Omental fat pad (tissue), 4 donors: Measurements from ENCODE around the gene MBD1. TPM values are rescaled to one million over a fixed set of nuclear protein-coding genes. Genes with fewer than 3 reads are reported as not detected.

Experiments
- ATAC-seq: fragments of 150-250 bp; one replicate; pipeline ENCODE4 v1.9.1; 2016; ENCODE audit warnings: mild to moderate bottlenecking, moderate library complexity; ENCODE audit not compliant: low FRiP score
- DNase-seq: peaks from one replicate; pipeline ENCODE4 v3.0.0-alpha.2; 2019; ENCODE audit warnings: low spot score
- CTCF ChIP-seq, 3 donors: fragments of 450-650 bp; IDR thresholded peaks; one replicate each; pipeline ENCODE4 v1.5.1; 2016 to 2017; ENCODE audit warnings: antibody characterized with exemption in 3 of 3, mild to moderate bottlenecking in 3 of 3, moderate library complexity in 2 of 3
- total RNA-seq, 4 donors: library from RNA; depleted of rRNA; stranded (reverse); fragments of >200 nt; gene quantifications; one replicate each; pipeline ENCODE4 v1.1.0, GENCODE V29; 2016

Gene MBD1
- total RNA-seq, 4 donors from 2014 or later, result 49.5 to 63.6 (median 59.4) TPM

- no peak for ATAC-seq
- no peak for DNase-seq
These were observed 3.7 kb upstream of the MBD1 start for GRCh38 chr18:50285071-50285470.

GRCh38 chr18:50284255-50284885 is 3.0 kb upstream of the MBD1 start:
- no peak for ATAC-seq
- no peak for TF ChIP-seq CTCF (IDR thresholded peaks at IDR 0.05)
- DNase-seq, result no peak

More at GRCh38 chr18:50285071-50285470, 3.7 kb upstream of the MBD1 start:
- no peak for TF ChIP-seq CTCF (IDR thresholded peaks at IDR 0.05)

GRCh38 chr18:50283469-50284209 is 2.3 kb upstream of the MBD1 start:
- no peak for ATAC-seq
- no peak for DNase-seq
- no peak for TF ChIP-seq CTCF (IDR thresholded peaks at IDR 0.05)

GRCh38 chr18:50282521-50283335 is 1.4 kb upstream of the MBD1 start:
- no peak for DNase-seq
- no peak for TF ChIP-seq CTCF (IDR thresholded peaks at IDR 0.05)

GRCh38 chr18:50281972-50282520 is 723 bp upstream of the MBD1 start:
- no peak for TF ChIP-seq CTCF (IDR thresholded peaks at IDR 0.05)
- ATAC-seq, result no peak
- DNase-seq, result no peak

More at GRCh38 chr18:50282521-50283335, 1.4 kb upstream of the MBD1 start:
- no peak for ATAC-seq

GRCh38 chr18:50280707-50281294 is 522 bp downstream of the MBD1 start:
- TF ChIP-seq CTCF (IDR thresholded peaks at IDR 0.05), result no peak
- ATAC-seq, result no peak
- no peak for DNase-seq
